Mucosa of descending colon (tissue), 3 donors: ENCODE results near the gene DENND1A. TPM values are rescaled to one million over a fixed set of nuclear protein-coding genes. Genes with fewer than 3 reads are reported as not detected.

Source experiments
- ATAC-seq: fragments of 200-7000 bp; cut with Tn5 transposase; one replicate; pipeline ENCODE4 v1.9.1; 2020; ENCODE audit warnings: mild to moderate bottlenecking, moderate library complexity
- DNase-seq, 3 donors: peaks; one replicate each; pipeline ENCODE4 v3.0.0-alpha.2; 2020
- H3K36me3 ChIP-seq: fragments of 200-600 bp; one replicate; pipeline ENCODE4 v1.8.0; 2021; ENCODE audit warnings: low read depth, mild to moderate bottlenecking
- H3K4me1 ChIP-seq: fragments of 200-600 bp; one replicate; pipeline ENCODE4 v1.8.0; 2021; ENCODE audit warnings: low read depth, mild to moderate bottlenecking
- H3K4me3 ChIP-seq: fragments of 200-600 bp; one replicate; pipeline ENCODE4 v1.8.0; 2021; ENCODE audit warnings: mild to moderate bottlenecking
- H3K9me3 ChIP-seq: fragments of 200-600 bp; one replicate; pipeline ENCODE4 v1.8.0; 2021; ENCODE audit warnings: mild to moderate bottlenecking
- intact Hi-C, 2 donors: fragments of 100-400 bp; cut with DNase I in 1 of 2; cut with micrococcal nuclease in 1 of 2; formaldehyde crosslinking; loops; one replicate each; pipeline versions ENCODE4 v1.11.0 to v1.11.1; 2022; cut with DNase I, micrococcal nuclease
- total RNA-seq, 3 donors: library from RNA; stranded (reverse); fragmentation: NEBNext Ultra II Directional in 2 of 3; extraction: Animal tissue kit (Norgen Biotek cat#: 25700) in 2 of 3; gene quantifications; one replicate each; pipeline versions ENCODE4 v1.2.1 to v1.2.4, GENCODE V29; 2021 to 2023
- TF ChIP-seq, protein P1 (sequence below): fragments of 200-600 bp; IDR thresholded peaks from one replicate; pipeline ENCODE4 v1.8.0; 2022; ENCODE audit warnings: antibody characterized with exemption, mild to moderate bottlenecking
- donor health status: DM: no; HTN: no; CAD: no; lungs with moderate emphysema.
- donor health status: DM: no; HTN: no; CAD: no.
- donor health status: DM: no; HTN: yes; CAD: no.

Gene DENND1A
- total RNA-seq, 3 donors from 2014 or later: 32.8 to 50.0 (median 35.1) TPM

DNA sequence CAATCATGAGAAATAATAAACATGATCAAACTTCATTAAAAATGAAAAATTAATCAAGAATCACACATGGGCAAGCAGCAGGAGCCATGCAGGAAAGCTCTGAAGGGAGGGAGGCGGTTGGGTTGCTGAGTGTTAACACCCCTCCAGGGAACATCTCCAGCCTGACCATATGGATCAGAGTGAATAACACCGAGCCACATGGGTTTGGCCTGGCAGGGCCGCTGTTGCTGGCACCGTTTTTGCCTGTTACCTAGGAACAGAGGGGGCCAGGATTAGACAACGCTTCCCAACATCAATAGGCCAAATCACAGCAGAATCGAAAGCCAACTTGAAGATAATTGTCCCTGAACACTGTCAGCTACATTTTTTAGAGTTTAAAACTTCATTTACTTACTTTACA is 160.2 kb downstream of the DENND1A start:
- no peaks in the 10 kb centered on the region for H3K36me3 ChIP-seq
- no peak overlapping the region for H3K4me3 ChIP-seq
- TF ChIP-seq, protein P1, sequence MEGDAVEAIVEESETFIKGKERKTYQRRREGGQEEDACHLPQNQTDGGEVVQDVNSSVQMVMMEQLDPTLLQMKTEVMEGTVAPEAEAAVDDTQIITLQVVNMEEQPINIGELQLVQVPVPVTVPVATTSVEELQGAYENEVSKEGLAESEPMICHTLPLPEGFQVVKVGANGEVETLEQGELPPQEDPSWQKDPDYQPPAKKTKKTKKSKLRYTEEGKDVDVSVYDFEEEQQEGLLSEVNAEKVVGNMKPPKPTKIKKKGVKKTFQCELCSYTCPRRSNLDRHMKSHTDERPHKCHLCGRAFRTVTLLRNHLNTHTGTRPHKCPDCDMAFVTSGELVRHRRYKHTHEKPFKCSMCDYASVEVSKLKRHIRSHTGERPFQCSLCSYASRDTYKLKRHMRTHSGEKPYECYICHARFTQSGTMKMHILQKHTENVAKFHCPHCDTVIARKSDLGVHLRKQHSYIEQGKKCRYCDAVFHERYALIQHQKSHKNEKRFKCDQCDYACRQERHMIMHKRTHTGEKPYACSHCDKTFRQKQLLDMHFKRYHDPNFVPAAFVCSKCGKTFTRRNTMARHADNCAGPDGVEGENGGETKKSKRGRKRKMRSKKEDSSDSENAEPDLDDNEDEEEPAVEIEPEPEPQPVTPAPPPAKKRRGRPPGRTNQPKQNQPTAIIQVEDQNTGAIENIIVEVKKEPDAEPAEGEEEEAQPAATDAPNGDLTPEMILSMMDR: no peak
- H3K4me1 ChIP-seq: no peaks in the 10 kb centered on the region
- DNase-seq: no peak
- no peaks in the 10 kb centered on the region for H3K9me3 ChIP-seq
- intact Hi-C loops: no loop called here
- no peak for ATAC-seq

- ATAC-seq (no peak), DNase-seq (no peak)
- TF ChIP-seq, protein P1: no peak
- Histone ChIP-seq H3K4me1 (no peaks in the 10 kb centered on the region), H3K9me3 (no peaks in the 10 kb centered on the region), H3K4me3 (no peak overlapping the region), H3K36me3 (no peaks in the 10 kb centered on the region)
- intact Hi-C loops: no loop called here
These were observed 165.9 kb downstream of the DENND1A start for GRCh38 chr9:123763910-123764588.

DNA sequence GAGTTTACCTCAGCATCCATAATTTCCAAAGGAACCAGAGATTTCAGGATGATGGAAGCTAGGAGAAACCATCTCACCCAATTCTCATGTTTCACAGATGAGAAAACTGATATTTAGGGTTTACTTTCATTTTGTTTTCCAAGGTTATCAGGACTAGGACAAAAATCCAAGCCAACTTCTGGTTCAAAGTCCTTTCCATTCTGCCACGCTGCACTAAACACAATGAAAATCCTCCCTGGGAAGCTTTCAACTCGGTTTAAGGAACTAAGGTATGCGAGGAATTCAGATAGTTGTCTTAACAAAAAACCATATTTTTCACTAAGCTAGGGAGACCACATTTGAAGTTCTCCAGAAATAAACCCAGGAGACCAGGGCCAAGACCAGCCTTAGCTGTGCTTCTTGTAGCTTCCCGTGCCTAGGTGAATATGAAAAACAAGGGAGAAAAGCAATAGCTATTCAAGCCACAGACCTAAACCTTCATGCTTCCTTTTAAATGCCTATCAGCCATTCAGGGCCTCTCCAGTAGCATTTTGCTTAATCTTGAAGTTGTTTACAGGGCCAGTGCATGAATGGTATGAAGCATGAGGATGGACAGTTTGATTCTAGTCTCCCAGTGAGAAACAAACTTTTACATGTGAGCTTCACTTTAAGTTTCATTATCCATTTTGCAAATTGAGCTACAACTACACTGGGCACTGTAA is 167.9 kb downstream of the DENND1A start:
- no peak for ATAC-seq
- H3K36me3 ChIP-seq: no peaks in the 10 kb centered on the region
- intact Hi-C loops: no loop called here
- H3K9me3 ChIP-seq: no peaks in the 10 kb centered on the region
- DNase-seq: no peak
- no peaks in the 10 kb centered on the region for H3K4me1 ChIP-seq
- TF ChIP-seq, protein P1: no peak
- no peak overlapping the region for H3K4me3 ChIP-seq

- intact Hi-C loops: no loop called here
- H3K36me3 ChIP-seq: no peaks in the 10 kb centered on the region
- TF ChIP-seq, protein P1: no peak
- no peak for DNase-seq
- ATAC-seq: no peak
- H3K4me3 ChIP-seq: no peak overlapping the region
- H3K9me3 ChIP-seq: no peaks in the 10 kb centered on the region
- no peaks in the 10 kb centered on the region for H3K4me1 ChIP-seq
These were observed 172.0 kb downstream of the DENND1A start for GRCh38 chr9:123757960-123758359.

DNA sequence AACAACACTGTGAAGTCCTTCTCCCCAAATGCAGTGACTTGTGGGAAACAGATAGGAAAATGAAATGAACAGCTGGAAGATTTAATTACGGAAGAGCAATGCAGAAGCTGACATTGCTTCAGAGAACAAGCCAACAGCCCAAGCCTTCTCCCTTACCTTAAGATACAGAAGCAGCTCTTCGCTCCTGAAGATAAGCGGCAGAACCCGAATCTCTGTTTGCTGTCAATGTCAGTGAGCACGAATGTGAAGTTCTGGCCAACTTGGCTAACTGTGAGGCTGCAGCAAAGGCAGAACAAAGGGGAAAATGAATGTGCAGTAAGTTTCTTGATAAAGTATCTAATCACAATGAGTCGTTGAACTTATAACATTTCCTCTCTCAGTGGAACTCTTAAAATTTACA is 172.4 kb downstream of the DENND1A start:
- intact Hi-C loops: no loop called here
- Histone ChIP-seq H3K36me3 (no peaks in the 10 kb centered on the region), H3K4me1 (no peaks in the 10 kb centered on the region), H3K9me3 (no peaks in the 10 kb centered on the region), H3K4me3 (no peak overlapping the region)
- DNase-seq (no peak), ATAC-seq (no peak)
- TF ChIP-seq, protein P1: no peak
